H9 (cell line): Measurements from ENCODE around the gene LMO4. TPM values are rescaled to one million over a fixed set of nuclear protein-coding genes. Genes with fewer than 3 reads are reported as not detected.

Experiments used
- DNase-seq: peaks from one replicate; pipeline ENCODE4 v3.0.0-alpha.2; 2017
- H2AFZ ChIP-seq: one replicate; pipeline ENCODE4 v1.6.1; 2013; ENCODE audit warnings: mild to moderate bottlenecking, low read length, control low read depth, moderate library complexity
- H2AK5ac ChIP-seq: 2 replicates; pipeline ENCODE4 v1.6.1; 2013; ENCODE audit warnings: low read length, control low read depth, mixed read lengths; ENCODE audit not compliant: insufficient read length
- H2BK120ac ChIP-seq: one replicate; pipeline ENCODE4 v1.6.1; 2013; ENCODE audit warnings: low read depth, mild to moderate bottlenecking, low read length, control low read depth, inconsistent platforms; ENCODE audit not compliant: poor library complexity, severe bottlenecking
- H2BK12ac ChIP-seq: 2 replicates; pipeline ENCODE4 v1.6.1; 2013; ENCODE audit warnings: low read length, control low read depth, mixed read lengths, low read depth; ENCODE audit not compliant: insufficient read length
- H2BK15ac ChIP-seq: 2 replicates; pipeline ENCODE4 v1.6.1; 2013; ENCODE audit warnings: low read depth, low read length, control low read depth
- H2BK20ac ChIP-seq: one replicate; pipeline ENCODE4 v1.6.1; 2013; ENCODE audit warnings: low read depth, mild to moderate bottlenecking, low read length, control low read depth, inconsistent platforms; ENCODE audit not compliant: poor library complexity, severe bottlenecking
- H2BK5ac ChIP-seq: 2 replicates; pipeline ENCODE4 v1.6.1; 2013; ENCODE audit warnings: low read length, control low read depth, mixed read lengths; ENCODE audit not compliant: insufficient read length
- H3K14ac ChIP-seq: 2 replicates; pipeline ENCODE4 v1.6.1; 2013; ENCODE audit warnings: low read length, control low read depth; ENCODE audit not compliant: insufficient read depth
- H3K18ac ChIP-seq: 2 replicates; pipeline ENCODE4 v1.6.1; 2013; ENCODE audit warnings: low read depth, mild to moderate bottlenecking, mixed read lengths, low read length, control low read depth; ENCODE audit not compliant: insufficient read length
- H3K23ac ChIP-seq: 2 replicates; pipeline ENCODE4 v1.6.1; 2013; ENCODE audit warnings: low read length, control low read depth, mixed read lengths, low read depth; ENCODE audit not compliant: insufficient read length
- H3K23me2 ChIP-seq: 2 replicates; pipeline ENCODE4 v1.6.1; 2013; ENCODE audit warnings: low read depth, mild to moderate bottlenecking, mixed read lengths, low read length, control low read depth; ENCODE audit not compliant: insufficient read length, poor library complexity, severe bottlenecking
- H3K27ac ChIP-seq: 2 replicates; pipeline ENCODE4 v1.5.1; 2013; ENCODE audit warnings: low read length, control low read depth, mixed read lengths, low read depth; ENCODE audit not compliant: insufficient read length
- H3K27me3 ChIP-seq: 2 replicates; pipeline ENCODE4 v1.6.1; 2013; ENCODE audit warnings: low read length, control low read depth, inconsistent platforms; ENCODE audit not compliant: insufficient read depth
- H3K4ac ChIP-seq: 2 replicates; pipeline ENCODE4 v1.6.1; 2013; ENCODE audit warnings: low read depth, mild to moderate bottlenecking, control low read depth, inconsistent platforms, low read length, moderate library complexity
- H3K4me1 ChIP-seq: 2 replicates; pipeline ENCODE4 v1.6.1; 2013; ENCODE audit warnings: low read length, control low read depth, inconsistent platforms; ENCODE audit not compliant: insufficient read depth
- H3K4me2 ChIP-seq: 2 replicates; pipeline ENCODE4 v1.6.1; 2013; ENCODE audit warnings: low read length, control low read depth, mixed read lengths; ENCODE audit not compliant: insufficient read length, insufficient read depth
- H3K56ac ChIP-seq: 2 replicates; pipeline ENCODE4 v1.6.1; 2013; ENCODE audit warnings: low read depth, mild to moderate bottlenecking, mixed read lengths, low read length, control low read depth; ENCODE audit not compliant: insufficient read length
- H3K79me1 ChIP-seq: 2 replicates; pipeline ENCODE4 v1.6.1; 2013; ENCODE audit warnings: low read depth, mild to moderate bottlenecking, moderate library complexity, low read length, control low read depth, inconsistent platforms; ENCODE audit not compliant: insufficient read depth, poor library complexity, severe bottlenecking
- H3K79me2 ChIP-seq: 2 replicates; pipeline ENCODE4 v1.6.1; 2013; ENCODE audit warnings: low read length, control low read depth, inconsistent platforms; ENCODE audit not compliant: insufficient read depth
- H3K9ac ChIP-seq: 2 replicates; pipeline ENCODE4 v1.6.1; 2013; ENCODE audit warnings: low read length, control low read depth, mixed read lengths; ENCODE audit not compliant: insufficient read length; ENCODE audit errors: extremely low read depth
- H3K9me3 ChIP-seq: one replicate; pipeline ENCODE4 v1.6.1; 2013; ENCODE audit warnings: low read depth, low read length, inconsistent platforms; ENCODE audit not compliant: control insufficient read depth
- H3T11ph ChIP-seq: one replicate; pipeline ENCODE4 v1.6.1; 2013; ENCODE audit warnings: mild to moderate bottlenecking, low read length, control low read depth, inconsistent platforms
- H4K20me1 ChIP-seq: one replicate; pipeline ENCODE4 v1.6.1; 2013; ENCODE audit not compliant: control insufficient read depth, insufficient read length, insufficient read depth
- H4K5ac ChIP-seq: 2 replicates; pipeline ENCODE4 v1.6.1; 2013; ENCODE audit warnings: low read depth, mild to moderate bottlenecking, mixed read lengths, low read length, control low read depth; ENCODE audit not compliant: insufficient read length
- H4K8ac ChIP-seq: replicated peaks from 2 replicates; pipeline ENCODE4 v1.6.1; 2013; ENCODE audit warnings: low read length, control low read depth, mixed read lengths, low read depth; ENCODE audit not compliant: insufficient read length
- H4K91ac ChIP-seq: 2 replicates; pipeline ENCODE4 v1.6.1; 2013; ENCODE audit warnings: low read depth, mild to moderate bottlenecking, moderate library complexity, mixed read lengths, low read length, control low read depth; ENCODE audit not compliant: insufficient read length
- H3K27ac Mint-ChIP-seq, 3 experiments: 2 replicates in 2 of 3; 3 replicates in 1 of 3; pipeline ENCODE4 v1.8.0; 2020 to 2021; ENCODE audit warnings: mixed read lengths in 3 of 3, mild to moderate bottlenecking in 1 of 3, moderate library complexity in 1 of 3
- H3K27me3 Mint-ChIP-seq: 2 replicates; pipeline ENCODE4 v1.8.0; 2021; ENCODE audit warnings: low read depth, mild to moderate bottlenecking, moderate library complexity, mixed read lengths
- H3K36me3 Mint-ChIP-seq, 3 experiments: 2 replicates in 2 of 3; 3 replicates in 1 of 3; pipeline ENCODE4 v1.8.0; 2020 to 2021; ENCODE audit warnings: low read depth in 3 of 3, mixed read lengths in 3 of 3; ENCODE audit not compliant: insufficient read depth in 1 of 3
- H3K4me1 Mint-ChIP-seq, 2 experiments: 2 replicates each; pipeline ENCODE4 v1.8.0; 2020; ENCODE audit warnings: mixed read lengths in 2 of 2
- H3K4me3 Mint-ChIP-seq, 2 experiments: 2 replicates in 1 of 2; 3 replicates in 1 of 2; pipeline ENCODE4 v1.8.0; 2020 to 2021; ENCODE audit warnings: mild to moderate bottlenecking in 2 of 2, mixed read lengths in 2 of 2, moderate library complexity in 1 of 2
- H3K9me3 Mint-ChIP-seq, 2 experiments: 2 replicates in 1 of 2; 3 replicates in 1 of 2; pipeline ENCODE4 v1.8.0; 2020; ENCODE audit warnings: mild to moderate bottlenecking in 2 of 2, mixed read lengths in 2 of 2, moderate library complexity in 1 of 2
- WGBS: extraction: QIAGEN DNeasy Blood & Tissue Kit; methylation state at CpG from one replicate; pipeline ENCODE4 v1.1.7; 2013; ENCODE audit warnings: missing lambda C conversion rate, low lambda C conversion rate, mixed read lengths; ENCODE audit not compliant: insufficient read length; ENCODE audit errors: extremely low coverage; 5-methylcytosine and 5-hydroxymethylcytosine counted together
- total RNA-seq: library from RNA; stranded (reverse); gene quantifications from 2 replicates; pipeline ENCODE4 v1.2.1, GENCODE V29; 2021
- TF ChIP-seq, protein P1 (sequence below): fragments of 200-600 bp; sonication (generic); conservative IDR thresholded peaks from 3 replicates; pipeline ENCODE4 v1.8.0; 2021; ENCODE audit warnings: antibody characterized with exemption, mild to moderate bottlenecking

The LMO4 gene
- total RNA-seq, 1 experiment from 2014 or later = 64.9 TPM

DNA sequence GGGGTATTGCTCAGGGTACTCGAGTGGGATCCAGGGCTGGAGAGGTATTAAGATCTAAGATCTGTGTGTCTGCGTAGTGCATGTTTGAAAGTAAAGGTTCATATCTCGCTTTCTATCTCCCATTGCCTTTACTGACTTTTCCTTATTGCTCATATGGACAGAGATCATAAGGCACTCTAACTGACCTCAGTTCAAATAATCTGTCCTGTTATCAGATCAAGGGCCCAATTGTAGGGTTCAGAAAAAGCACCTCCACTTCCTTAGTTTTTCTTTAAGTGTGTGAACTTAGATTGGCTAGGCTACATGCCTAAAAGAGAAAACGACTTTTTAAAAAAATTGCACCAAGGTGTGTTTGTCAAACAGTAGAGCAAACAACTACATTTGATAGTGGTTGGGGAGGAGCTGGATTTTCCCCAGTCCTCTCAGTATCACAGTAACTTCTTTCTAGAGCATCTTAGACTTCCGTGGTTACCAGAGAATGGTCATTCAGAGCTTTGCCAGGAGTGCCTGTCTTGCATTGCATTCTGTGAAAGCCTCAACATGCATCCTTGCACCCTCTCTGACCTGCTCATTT, 57.6 kb downstream of the LMO4 start:
- peaks cover 4 to 5% of the 10 kb centered on the region in 2 experiments; a peak in 2 of 4 replicates for H3K4me1 Mint-ChIP-seq
- H3K79me2 ChIP-seq = no peaks in the 10 kb centered on the region
- H2BK12ac ChIP-seq = no peak overlapping the region
- H3K23ac ChIP-seq = no peak overlapping the region
- H3K9ac ChIP-seq = no peak overlapping the region
- H4K91ac ChIP-seq = no peak overlapping the region
- H2BK15ac ChIP-seq = no peak overlapping the region
- TF ChIP-seq, protein P1, sequence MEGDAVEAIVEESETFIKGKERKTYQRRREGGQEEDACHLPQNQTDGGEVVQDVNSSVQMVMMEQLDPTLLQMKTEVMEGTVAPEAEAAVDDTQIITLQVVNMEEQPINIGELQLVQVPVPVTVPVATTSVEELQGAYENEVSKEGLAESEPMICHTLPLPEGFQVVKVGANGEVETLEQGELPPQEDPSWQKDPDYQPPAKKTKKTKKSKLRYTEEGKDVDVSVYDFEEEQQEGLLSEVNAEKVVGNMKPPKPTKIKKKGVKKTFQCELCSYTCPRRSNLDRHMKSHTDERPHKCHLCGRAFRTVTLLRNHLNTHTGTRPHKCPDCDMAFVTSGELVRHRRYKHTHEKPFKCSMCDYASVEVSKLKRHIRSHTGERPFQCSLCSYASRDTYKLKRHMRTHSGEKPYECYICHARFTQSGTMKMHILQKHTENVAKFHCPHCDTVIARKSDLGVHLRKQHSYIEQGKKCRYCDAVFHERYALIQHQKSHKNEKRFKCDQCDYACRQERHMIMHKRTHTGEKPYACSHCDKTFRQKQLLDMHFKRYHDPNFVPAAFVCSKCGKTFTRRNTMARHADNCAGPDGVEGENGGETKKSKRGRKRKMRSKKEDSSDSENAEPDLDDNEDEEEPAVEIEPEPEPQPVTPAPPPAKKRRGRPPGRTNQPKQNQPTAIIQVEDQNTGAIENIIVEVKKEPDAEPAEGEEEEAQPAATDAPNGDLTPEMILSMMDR = no peak
- H3K27me3 Mint-ChIP-seq = no peaks in the 10 kb centered on the region
- H3K9me3 Mint-ChIP-seq = peaks cover 4 to 9% of the 10 kb centered on the region in 2 experiments; a peak in 3 of 5 replicates
- H2BK20ac ChIP-seq = no peak overlapping the region
- H4K5ac ChIP-seq = no peak overlapping the region
- H3K9me3 ChIP-seq = no peaks in the 10 kb centered on the region
- H4K20me1 ChIP-seq = no peaks in the 10 kb centered on the region
- whole genome bisulfite sequencing = no CpG with 5 or more reads among the region's 5 CpGs
- H3K56ac ChIP-seq = no peak overlapping the region
- no peak overlapping the region for H2AFZ ChIP-seq
- H3K36me3 Mint-ChIP-seq = no peaks in the 10 kb centered on the region; a peak in 1 of 7 replicates
- no peak overlapping the region for H3T11ph ChIP-seq
- H2AK5ac ChIP-seq = no peak overlapping the region
- H4K8ac ChIP-seq = no peak overlapping the region
- no peak overlapping the region for H3K18ac ChIP-seq
- no peak overlapping the region for H3K4me3 Mint-ChIP-seq
- no peaks in the 10 kb centered on the region for H3K4me1 ChIP-seq
- no peaks in the 10 kb centered on the region for H3K79me1 ChIP-seq
- no peak overlapping the region for H3K27ac ChIP-seq
- no peaks in the 10 kb centered on the region for H3K23me2 ChIP-seq
- no peak overlapping the region for H2BK120ac ChIP-seq
- no peak overlapping the region for H3K14ac ChIP-seq
- H3K4me2 ChIP-seq = no peak overlapping the region
- H3K4ac ChIP-seq = no peak overlapping the region
- H2BK5ac ChIP-seq = no peak overlapping the region
- H3K27me3 ChIP-seq = no peaks in the 10 kb centered on the region
- no peak for DNase-seq
- no peak overlapping the region for H3K27ac Mint-ChIP-seq
